Measurements from ENCODE around the gene BMPR2. TPM values are rescaled to one million over a fixed set of nuclear protein-coding genes. Genes with fewer than 3 reads are reported as not detected.
A peak's percentile ranks its signal among the peaks of the same experiment; 100 is the strongest.

BMPR2 gene
- total and polyA plus RNA-seq, 2 of the 8 experiments (the other 6 are each of a cell fraction or from before 2014, with no cell fraction given), result 5.5 to 19.8 TPM

DNA sequence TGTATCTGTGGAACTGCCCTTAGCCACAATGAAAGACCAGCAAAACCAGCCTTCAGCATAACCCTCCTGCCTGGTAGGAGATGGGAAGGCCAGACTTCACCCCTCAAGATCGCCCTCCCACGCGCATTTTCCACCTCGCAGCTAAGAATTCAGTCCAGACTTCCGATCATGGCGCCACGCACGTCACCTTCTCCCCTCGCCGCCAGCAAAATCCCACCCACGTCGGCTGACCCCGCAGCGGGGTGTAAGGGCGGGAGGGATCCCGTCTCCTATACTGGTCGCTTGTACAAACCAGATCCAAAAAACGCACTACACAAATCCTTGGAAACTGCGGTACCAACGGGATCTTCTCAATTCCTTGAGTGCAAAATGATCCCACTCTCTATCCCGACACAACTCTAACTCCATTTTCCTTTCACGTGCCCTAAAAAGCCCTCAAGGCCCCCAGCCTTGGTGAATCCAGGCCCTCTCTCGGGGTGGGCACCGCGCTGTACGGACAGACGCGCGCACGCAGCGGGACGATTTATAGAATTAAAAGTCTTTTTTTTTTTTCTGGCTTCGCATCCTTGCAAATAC, 1.0 kb upstream of the BMPR2 start:
- H3K4me1 ChIP-seq (replicated peaks in 1 of 4; ENCODE audit: control insufficient read depth in 3 of 4, insufficient read depth in 4 of 4, low read length in 3 of 4), result peaks cover 2 to 6% (median 3%) of the 10 kb centered on the region in 4 experiments; a peak in 4 of 7 replicates
- no peak for TF ChIP-seq CEBPB (IDR thresholded peaks at IDR 0.05; ENCODE audit: low read depth, low read length)
- peak; percentile 40; the same call in 1 of the 2 replicates for TF ChIP-seq YY1 (IDR thresholded peaks at IDR 0.05; ENCODE audit: low read depth, low read length)
- TF ChIP-seq NRF1 (IDR thresholded peaks at IDR 0.05; ENCODE audit: low read depth, low read length), result no peak
- TF ChIP-seq ZNF274 (IDR thresholded peaks at IDR 0.05; ENCODE audit: borderline replicate concordance, extremely low read depth, low read length), result no peak
- TF ChIP-seq ASH2L (IDR thresholded peaks at IDR 0.05; ENCODE audit: low read length), result peak; percentile 42
- peak; percentile 30; the same call in 1 of the 2 replicates for TF ChIP-seq BACH1 (IDR thresholded peaks at IDR 0.05; ENCODE audit: low read length)
- TF ChIP-seq HDAC2 (IDR thresholded peaks at IDR 0.05; ENCODE audit: borderline replicate concordance in 1 of 2, low read depth in 2 of 2, low read length in 2 of 2), result peak; percentile 23 to 73; a peak in 1 of 4 replicates
- TF ChIP-seq CREB1 (IDR thresholded peaks at IDR 0.05), result peak; percentile 44; the same call in 1 of the 2 replicates
- TF ChIP-seq POLR2AphosphoS5 (IDR thresholded peaks at IDR 0.05; ENCODE audit: low read depth, low read length), result peak; percentile 74
- H2BK5ac ChIP-seq (ENCODE audit: low read depth, low read length), result peak overlapping the region; percentile 98
- no peak for FAIRE-seq
- no peak overlapping the region for H3K23ac ChIP-seq (ENCODE audit: insufficient read length)
- peak overlapping the region; percentile 76 for H4K91ac ChIP-seq (replicated peaks; ENCODE audit: insufficient read length, low read length)
- peak overlapping the region; percentile 96 to 98 for H3K4me2 ChIP-seq (ENCODE audit: insufficient read depth in 1 of 2, low read depth in 2 of 2, low read length in 2 of 2)
- H3K14ac ChIP-seq (ENCODE audit: insufficient read length), result no peak overlapping the region
- H2BK20ac ChIP-seq (ENCODE audit: low read length), result 0 out of 2 replicates have a peak overlapping the region, but pooled peaks have one; percentile 40
- peaks cover 6% of the 10 kb centered on the region for H3K79me1 ChIP-seq (ENCODE audit: low read depth, low read length)
- H2AK5ac ChIP-seq (ENCODE audit: low read depth, low read length), result no peak overlapping the region; the same call in 1 of the 2 replicates
- peak overlapping the region; percentile 88 for H2BK12ac ChIP-seq (ENCODE audit: low read depth, low read length)
- peak overlapping the region; percentile 62 for H3K56ac ChIP-seq (replicated peaks; ENCODE audit: insufficient read length, low read depth, low read length)
- peak overlapping the region; percentile 98 for H4K8ac ChIP-seq (ENCODE audit: extremely low read depth, insufficient read depth, low read length)
- peak overlapping the region; percentile 74 to 99 (median 90) for H3K9ac ChIP-seq (replicated peaks in 1 of 4; ENCODE audit: extremely low read depth in 1 of 4, low read depth in 3 of 4, low read length in 3 of 4)
- peak overlapping the region; percentile 67 to 100 (median 82) for H3K4me3 ChIP-seq (ENCODE audit: extremely low read depth in 1 of 4, insufficient read depth in 2 of 4, low read depth in 3 of 4, low read length in 4 of 4)
- H3K23me2 ChIP-seq (ENCODE audit: low read depth, low read length), result peaks cover 8% of the 10 kb centered on the region
- peak overlapping the region; percentile 77; the same call in 1 of the 2 replicates for H2BK15ac ChIP-seq (ENCODE audit: low read length)
- H4K5ac ChIP-seq (ENCODE audit: insufficient read length, low read depth, low read length), result peak overlapping the region; percentile 74
- H3K4ac ChIP-seq (replicated peaks; ENCODE audit: insufficient read length, low read depth, low read length), result peak overlapping the region; percentile 29
- DNase-seq (ENCODE audit: low read depth in 1 of 2, low spot score in 2 of 2), result peak in 1 of 2 experiments; percentile 74
- no peaks in the 10 kb centered on the region for H3K27me3 ChIP-seq (replicated peaks in 1 of 4; ENCODE audit: control insufficient read depth in 3 of 4, extremely low read depth in 1 of 4, insufficient read depth in 3 of 4, low read length in 3 of 4)
- H3K27ac ChIP-seq (ENCODE audit: low read depth, low read length), result peak overlapping the region; percentile 92
- ChIA-PET POLR2A (ENCODE audit: partially characterized antibody) (interaction anchor here (0.7 to 1.8 kb wide), 8 partner anchors 20 to 409 kb away, joined by 3 to 6 read pairs (median 3); no protein-coding TSS in a partner anchor), CTCF (ENCODE audit: partially characterized antibody) (no interaction called here)
- no peaks in the 10 kb centered on the region for H3K36me3 ChIP-seq (ENCODE audit: control insufficient read depth in 2 of 4, insufficient read depth in 4 of 4, low read length in 3 of 4)
- H3K18ac ChIP-seq (ENCODE audit: extremely low read depth, low read length), result peak overlapping the region; percentile 80
- H2BK120ac ChIP-seq (replicated peaks; ENCODE audit: low read depth, low read length), result peak overlapping the region; percentile 89
- H4K20me1 ChIP-seq (replicated peaks in 1 of 2; ENCODE audit: control insufficient read depth in 1 of 2, insufficient read depth in 2 of 2, low read length in 2 of 2), result peaks cover 0 to 6% of the 10 kb centered on the region in 2 experiments
- WGBS, 2 experiments (ENCODE audit: extremely low coverage in 1 of 2, insufficient coverage in 1 of 2, insufficient read length in 1 of 2, insufficient replicate concordance in 2 of 2, low coverage in 1 of 2, low lambda C conversion rate in 2 of 2, missing lambda C conversion rate in 1 of 2), result 3% methylated on average over 32 of the region's 33 CpGs; no CpG with 5 or more reads in 1 of the 2 experiments
- peak overlapping the region; percentile 84; the same call in 1 of the 2 replicates for H2AFZ ChIP-seq (ENCODE audit: low read length)
- peaks cover 10 to 31% of the 10 kb centered on the region in 2 experiments for H3K79me2 ChIP-seq (ENCODE audit: control insufficient read depth in 1 of 2, insufficient read depth in 2 of 2, low read length in 2 of 2)
- no peaks in the 10 kb centered on the region for H3K9me3 ChIP-seq (ENCODE audit: insufficient read depth in 2 of 2, low read depth in 1 of 2, low read length in 1 of 2)
